B cell (primary cell): ENCODE measurements around the gene HSD17B14. TPM values are rescaled to one million over a fixed set of nuclear protein-coding genes. Genes with fewer than 3 reads are reported as not detected.
"Not testable (repeated sequence)": the region's sequence is repeated elsewhere in the genome, so short reads cannot be mapped to it uniquely, and the experiment has no call there.

Source experiments
- ATAC-seq: fragments of 200-7000 bp; cut with Tn5 transposase; one replicate; pipeline ENCODE4 v1.10.0; 2021; ENCODE audit warnings: low read depth, mild to moderate bottlenecking, moderate number of reproducible peaks, moderate library complexity
- CTCF ChIA-PET: fragments of 350-600 bp; sonication (Branson Sonifier 250); formaldehyde crosslinking; loops from one replicate; lab custom pipeline; 2021; ENCODE audit warnings: antibody characterized with exemption, inconsistent platforms; lab: Charles Lee
- POLR2A ChIA-PET: fragments of 350-600 bp; sonication (Branson Sonifier 250); formaldehyde crosslinking; loops from one replicate; lab custom pipeline; 2021; ENCODE audit warnings: antibody characterized with exemption; lab: Charles Lee
- DNase-seq: peaks from one replicate; pipeline ENCODE4 v3.0.0; 2013
- H2AFZ ChIP-seq: 2 replicates; pipeline ENCODE4 v1.6.1; 2012; ENCODE audit warnings: mild to moderate bottlenecking, low read depth, low read length; ENCODE audit not compliant: insufficient read depth, poor library complexity, severe bottlenecking
- H3K27ac ChIP-seq, 2 donors: 1 replicate in 1 of 2; 2 replicates in 1 of 2; pipeline ENCODE4 v1.5.1; 2012 to 2013; ENCODE audit warnings: low read length in 2 of 2, mild to moderate bottlenecking in 2 of 2, moderate library complexity in 1 of 2
- H3K27me3 ChIP-seq, 4 experiments: fragments of 200-600 bp in 1 of 4; sonication (generic) in 1 of 4; replicated peaks in 1 of 4; 1 replicate in 2 of 4; 2 replicates in 2 of 4; pipeline versions ENCODE4 v1.6.1 to v1.7.0; 2013 to 2016; ENCODE audit warnings: low read length in 3 of 4, mild to moderate bottlenecking in 2 of 4, mixed read lengths in 1 of 4, moderate library complexity in 1 of 4; ENCODE audit not compliant: insufficient read depth in 4 of 4, control insufficient read depth in 3 of 4; ENCODE audit errors: control extremely low read depth in 1 of 4
- H3K36me3 ChIP-seq, 2 experiments: replicated peaks in 1 of 2; 1 replicate in 1 of 2; 2 replicates in 1 of 2; pipeline versions ENCODE4 v1.6.1 to v1.7.1; 2013; ENCODE audit warnings: low read length in 1 of 2; ENCODE audit not compliant: insufficient read depth in 2 of 2, control insufficient read depth in 1 of 2; ENCODE audit errors: control extremely low read depth in 1 of 2, extremely low read depth in 1 of 2
- H3K4me1 ChIP-seq, 2 donors: fragments of 200-600 bp in 1 of 2; sonication (generic) in 1 of 2; 1 replicate in 1 of 2; 2 replicates in 1 of 2; pipeline versions ENCODE4 v1.5.1 to v1.6.1; 2013 to 2017; ENCODE audit warnings: low read length in 2 of 2; ENCODE audit not compliant: control insufficient read depth in 2 of 2, insufficient read depth in 2 of 2
- H3K4me2 ChIP-seq: replicated peaks from 2 replicates; pipeline ENCODE3; 2012; ENCODE audit warnings: mild to moderate bottlenecking, low read depth, low read length; ENCODE audit not compliant: poor library complexity, severe bottlenecking
- H3K4me3 ChIP-seq, 5 experiments: fragments of 200-600 bp in 1 of 5; sonication (generic) in 1 of 5; 1 replicate in 3 of 5; 2 replicates in 2 of 5; pipeline versions ENCODE4 v1.5.1 to v1.7.0; 2011 to 2016; ENCODE audit warnings: low read length in 4 of 5, mild to moderate bottlenecking in 4 of 5, low read depth in 2 of 5, control low read depth in 1 of 5, moderate library complexity in 1 of 5; ENCODE audit not compliant: insufficient read depth in 1 of 5; ENCODE audit errors: control extremely low read depth in 1 of 5, extremely low read depth in 1 of 5
- H3K79me2 ChIP-seq: fragments of 200-600 bp; sonication (generic); one replicate; pipeline ENCODE4 v1.6.0; 2016; ENCODE audit warnings: low read length; ENCODE audit not compliant: control insufficient read depth, insufficient read depth
- H3K9ac ChIP-seq: fragments of 200-600 bp; sonication (generic); 2 replicates; pipeline ENCODE4 v1.6.1; 2017; ENCODE audit warnings: mild to moderate bottlenecking, low read length, moderate library complexity
- H3K9me3 ChIP-seq, 3 donors: one replicate each; pipeline versions ENCODE4 v1.6.1 to v1.7.1; 2013; ENCODE audit warnings: low read length in 2 of 3; ENCODE audit not compliant: control insufficient read depth in 2 of 3, insufficient read depth in 1 of 3; ENCODE audit errors: control extremely low read depth in 1 of 3
- H4K20me1 ChIP-seq: 2 replicates; pipeline ENCODE4 v1.6.0; 2012; ENCODE audit warnings: mild to moderate bottlenecking, low read length; ENCODE audit not compliant: insufficient read depth, control insufficient read depth, poor library complexity, severe bottlenecking
- H3K27ac Mint-ChIP-seq: one replicate; pipeline ENCODE4 v1.8.0; 2021; ENCODE audit warnings: mixed read lengths
- H3K27me3 Mint-ChIP-seq: one replicate; pipeline ENCODE4 v1.8.0; 2021; ENCODE audit warnings: mixed read lengths
- H3K4me1 Mint-ChIP-seq: one replicate; pipeline ENCODE4 v1.8.0; 2021; ENCODE audit warnings: mixed read lengths
- H3K4me3 Mint-ChIP-seq: one replicate; pipeline ENCODE4 v1.8.0; 2021; ENCODE audit warnings: mixed read lengths
- H3K9me3 Mint-ChIP-seq: one replicate; pipeline ENCODE4 v1.8.0; 2022; ENCODE audit warnings: mixed read lengths; ENCODE audit not compliant: insufficient read depth
- CTCF ChIP-seq: fragments of 200-600 bp; IDR thresholded peaks from one replicate; pipeline ENCODE4 v1.8.0; 2022; ENCODE audit warnings: antibody characterized with exemption, mild to moderate bottlenecking
- EZH2 ChIP-seq: IDR thresholded peaks from 2 replicates; pipeline ENCODE4 v1.6.1; 2012; ENCODE audit warnings: borderline replicate concordance, low read depth, mild to moderate bottlenecking, moderate library complexity, low read length; ENCODE audit not compliant: insufficient read depth, poor library complexity, severe bottlenecking
- WGBS: methylation state at CpG from one replicate; pipeline ENCODE4 v1.1.5; 2013; ENCODE audit warnings: missing lambda C conversion rate; ENCODE audit not compliant: insufficient coverage; 5-methylcytosine and 5-hydroxymethylcytosine counted together
- intact Hi-C: fragments of 100-400 bp; cut with micrococcal nuclease; formaldehyde crosslinking; loops from one replicate; pipeline ENCODE4 v1.10.0; 2022
- polyA plus RNA-seq: library from polyadenylated mRNA; depleted of rRNA; stranded (reverse); fragments of >200 nt; gene quantifications from 2 replicates; pipeline ENCODE4 v1.2.3, GENCODE V29; 2012
- total RNA-seq, 2 donors: library from RNA; stranded (reverse); fragments of 120-200 nt in 1 of 2; gene quantifications; 1 replicate in 1 of 2; 2 replicates in 1 of 2; pipeline versions ENCODE4 v1.2.3 to v1.2.4, GENCODE V29; 2013 to 2022

The HSD17B14 gene
- total and polyA plus RNA-seq, 2 donors (not counting 1 experiment from before 2014, with no cell fraction given): 2.5 to 2.9 TPM

- WGBS: 100% methylated on average over 1 of the region's 9 CpGs
- peaks cover 13 to 41% of the 10 kb centered on the region in 2 donors for H3K4me1 ChIP-seq
- H3K9ac ChIP-seq, H3K27ac Mint-ChIP-seq, DNase-seq, H3K27ac ChIP-seq, H3K4me2 ChIP-seq, intact Hi-C loops, H3K4me3 Mint-ChIP-seq, H3K27me3 Mint-ChIP-seq, ATAC-seq, H3K27me3 ChIP-seq, H3K9me3 ChIP-seq, POLR2A ChIA-PET, H3K9me3 Mint-ChIP-seq, H3K4me3 ChIP-seq, H2AFZ ChIP-seq: not testable (repeated sequence)
- CTCF ChIA-PET: interaction anchor here (1.7 kb wide), 1 partner anchor 329 kb away, joined by 5 read pairs; no protein-coding TSS in a partner anchor
- peaks cover 28% of the 10 kb centered on the region for H3K79me2 ChIP-seq
- peaks cover 32% of the 10 kb centered on the region for H3K4me1 Mint-ChIP-seq
- H4K20me1 ChIP-seq: peaks cover 25% of the 10 kb centered on the region
- peaks cover 0 to 28% of the 10 kb centered on the region in 2 experiments for H3K36me3 ChIP-seq
Measured at GRCh38 chr19:48879696-48880095, 43.4 kb upstream of the HSD17B14 start.

- ATAC-seq (no peak), DNase-seq (no peak)
- Histone ChIP-seq H3K36me3 (peaks cover 0 to 34% of the 10 kb centered on the region in 2 experiments), H4K20me1 (peaks cover 31% of the 10 kb centered on the region), H2AFZ (no peak overlapping the region), H3K27ac (no peak overlapping the region), H3K27me3 (no peaks in the 10 kb centered on the region), H3K4me3 (no peak overlapping the region), H3K4me1 (peaks cover 19 to 47% of the 10 kb centered on the region in 2 donors), H3K79me2 (peaks cover 34% of the 10 kb centered on the region), H3K4me2 (no peak overlapping the region), H3K9me3 (peaks cover 0 to 3% (median 0%) of the 10 kb centered on the region in 3 donors), H3K9ac (no peak overlapping the region)
- TF ChIP-seq EZH2 (no peak), CTCF (no peak)
- no peak overlapping the region for H3K27ac Mint-ChIP-seq
- H3K27me3 Mint-ChIP-seq: no peaks in the 10 kb centered on the region
- H3K9me3 Mint-ChIP-seq: no peaks in the 10 kb centered on the region
- peaks cover 37% of the 10 kb centered on the region for H3K4me1 Mint-ChIP-seq
- WGBS: 96% methylated on average over 9 of the region's 13 CpGs
- ChIA-PET CTCF (interaction anchor here (7.5 kb wide), 1 partner anchor 92 kb away, joined by 30 read pairs; no protein-coding TSS in a partner anchor), POLR2A (interaction anchor here (0.6 kb wide), 1 partner anchor 62 kb away, joined by 4 read pairs; no protein-coding TSS in a partner anchor)
- intact Hi-C loops: no loop called here
- H3K4me3 Mint-ChIP-seq: no peak overlapping the region
Measured at GRCh38 chr19:48879025-48879637, 42.8 kb upstream of the HSD17B14 start.
